HTR-8/SVneo (cell line): ENCODE results near the gene FOXL1.
A peak's percentile ranks its signal among the peaks of the same experiment; 100 is the strongest.

ENCODE experiments used
- DNase-seq: peaks from one replicate; pipeline ENCODE4 v3.0.0; 2011; ENCODE audit warnings: low spot score, mixed read lengths; ENCODE audit not compliant: insufficient read length
- FAIRE-seq: peaks from 2 replicates; lab custom pipeline; 2011; peaks lifted over from hg19 to GRCh38; lab: Jason Lieb, UNC

Gene FOXL1

DNA sequence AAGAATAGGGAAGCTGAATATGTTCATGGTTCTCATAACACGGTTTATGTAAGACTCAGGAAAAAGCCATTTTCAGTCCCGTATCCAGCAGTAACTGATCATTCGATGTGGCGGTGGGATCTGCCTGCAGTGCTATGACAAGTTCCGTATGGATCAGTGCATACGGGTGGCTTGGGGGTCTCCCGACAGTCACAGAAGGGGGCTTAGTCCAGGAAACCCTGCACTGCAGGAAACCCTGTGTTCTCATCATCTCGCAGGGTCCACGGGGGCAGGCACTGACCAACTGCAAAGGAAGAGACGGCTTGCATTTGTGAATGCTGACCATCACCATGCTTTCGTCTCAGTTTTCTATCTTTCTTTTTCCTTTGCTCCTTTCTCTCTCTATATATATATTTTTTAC, 31.1 kb upstream of the FOXL1 start:
- no peak for DNase-seq
- peak; percentile 4 for FAIRE-seq

DNA sequence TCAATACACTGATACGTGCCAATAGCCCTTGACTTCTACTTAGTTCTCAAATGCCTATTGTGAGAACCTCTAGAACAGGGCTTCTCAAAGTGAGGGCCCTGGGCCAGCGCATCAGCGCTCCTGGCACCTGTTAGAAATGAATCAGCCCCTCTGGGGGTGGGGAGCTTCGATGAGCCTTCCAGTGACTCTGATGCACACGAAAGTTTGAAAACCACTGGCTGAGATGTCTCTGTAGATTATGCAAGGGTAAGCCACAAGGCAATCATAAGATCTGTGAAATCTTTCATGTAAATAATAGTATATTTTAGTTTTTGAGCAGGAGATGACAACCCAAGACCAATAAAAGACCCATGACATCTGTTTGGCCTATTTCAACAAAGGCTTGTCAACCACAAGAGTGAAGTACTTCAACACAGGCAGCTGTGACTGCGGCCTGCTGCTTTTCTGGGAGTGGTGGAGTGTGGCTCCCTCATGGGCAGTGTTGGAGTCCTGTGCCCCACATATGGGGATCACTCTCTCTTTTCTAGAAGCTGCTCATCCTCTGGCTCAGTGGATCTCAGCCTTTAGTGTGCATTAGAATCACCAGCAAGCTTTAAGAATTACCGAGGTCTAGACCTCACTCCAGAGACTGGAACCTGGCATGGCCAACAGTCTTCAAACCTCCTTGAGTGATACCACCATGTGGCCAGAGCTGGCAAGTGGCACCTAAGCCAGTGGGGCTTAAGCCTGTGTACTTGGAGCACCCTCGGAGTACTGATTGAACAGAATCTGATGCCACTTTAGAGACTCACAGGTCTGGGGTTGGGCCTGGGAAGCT, 29.1 kb upstream of the FOXL1 start:
- no peak for DNase-seq
- no peak for FAIRE-seq

- FAIRE-seq (peak; percentile 42), DNase-seq (no peak)
Observed at GRCh38 chr16:86549893-86550190, 28.5 kb upstream of the FOXL1 start.

GRCh38 chr16:86550281-86550680, 28.1 kb upstream of the FOXL1 start:
- FAIRE-seq: no peak

DNA sequence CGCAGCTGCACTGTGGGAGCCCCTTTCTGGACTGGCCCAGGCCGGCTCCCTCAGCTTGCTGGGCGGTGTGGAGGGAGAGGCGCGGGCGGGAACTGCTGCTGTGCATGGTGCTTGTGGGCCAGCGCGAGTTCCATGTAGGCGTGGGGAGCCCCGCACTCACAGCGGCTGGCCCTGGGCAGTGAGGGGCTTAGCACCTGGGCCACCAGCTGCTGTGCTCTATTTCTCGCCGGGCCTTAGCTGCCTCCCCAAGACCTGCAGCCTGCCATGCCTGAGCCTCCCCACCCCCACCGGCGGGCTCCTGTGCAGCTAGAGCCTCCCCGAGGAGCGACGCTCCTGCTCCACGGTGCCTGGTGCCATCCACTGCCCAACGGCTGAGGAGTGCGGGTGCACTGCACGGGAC, 25.0 kb upstream of the FOXL1 start:
- DNase-seq (no peak), FAIRE-seq (no peak)

More at GRCh38 chr16:86550281-86550680, 28.1 kb upstream of the FOXL1 start:
- no peak for DNase-seq

- no peak for FAIRE-seq
- DNase-seq: no peak
Observed at GRCh38 chr16:86554599-86554916, 23.8 kb upstream of the FOXL1 start.

DNA sequence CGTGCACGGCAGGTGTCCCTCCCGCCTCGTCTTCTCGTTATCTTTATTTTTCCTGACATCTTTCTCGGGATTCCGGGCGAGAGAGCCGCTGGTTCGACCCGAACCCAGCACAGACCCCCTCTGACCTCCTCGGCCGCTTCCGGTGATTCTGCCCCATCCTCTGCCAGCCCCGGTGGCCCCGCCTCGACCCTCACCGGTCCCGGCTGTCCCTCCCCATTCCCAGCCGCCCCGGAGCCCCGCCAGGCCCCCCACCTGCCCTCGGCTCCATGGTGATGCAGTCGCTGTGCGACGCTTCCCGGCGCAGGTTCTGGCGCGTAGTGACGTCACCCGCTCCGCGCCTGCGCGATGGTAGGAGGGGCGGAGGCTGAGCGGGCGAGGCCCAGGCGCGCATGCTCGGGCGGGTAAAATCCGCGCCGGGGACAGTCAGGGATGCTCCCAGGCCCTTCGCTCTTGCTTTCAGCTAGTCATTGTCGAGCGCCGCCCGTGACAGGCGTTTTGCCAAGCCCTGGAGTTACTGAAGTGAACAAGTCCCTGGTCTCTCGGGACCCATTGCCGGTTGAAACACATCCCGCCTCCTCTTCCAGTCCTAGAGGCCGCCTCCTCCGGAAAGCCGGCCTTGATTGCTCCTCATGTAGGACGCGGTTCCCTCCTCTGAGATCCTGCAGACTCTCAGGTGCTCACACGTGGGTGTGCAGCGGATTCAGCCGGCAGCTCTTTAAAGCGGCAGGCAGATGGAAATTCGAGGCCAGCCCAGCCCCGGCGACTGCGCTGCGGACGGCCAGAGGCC, 23.2 kb upstream of the FOXL1 start, which contains the start of gene MTHFSD:
Gene MTHFSD (minus strand): TSS at position 319 of the 787 bp plus-strand sequence. CDS start 51 bp downstream, at position 268.
- FAIRE-seq: peak; percentile 99
- DNase-seq: peak; percentile 98

- DNase-seq (no peak), FAIRE-seq (peak; percentile 42)
Observed at GRCh38 chr16:86555704-86556075, 22.7 kb upstream of the FOXL1 start.

DNA sequence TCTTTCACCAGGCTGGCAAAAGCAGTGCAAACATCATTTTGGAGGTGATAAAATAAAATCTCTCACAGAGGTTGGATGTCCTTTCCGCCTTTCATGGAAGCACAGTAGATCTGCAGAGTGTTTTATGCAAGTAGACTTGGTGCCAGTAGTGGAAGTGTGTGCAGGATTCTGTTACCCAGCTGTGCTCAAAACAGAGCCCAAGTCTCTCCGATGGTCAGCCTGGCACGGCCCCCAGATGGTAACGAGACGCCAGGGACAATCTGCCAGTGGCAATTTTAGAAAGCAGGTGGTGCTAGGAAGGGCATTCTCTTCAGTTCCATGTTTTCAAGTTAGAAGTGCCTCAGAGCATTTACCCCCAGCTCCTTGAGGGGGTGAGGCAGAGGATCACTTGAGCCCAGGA, 21.8 kb upstream of the FOXL1 start:
- DNase-seq (no peak), FAIRE-seq (no peak)

DNA sequence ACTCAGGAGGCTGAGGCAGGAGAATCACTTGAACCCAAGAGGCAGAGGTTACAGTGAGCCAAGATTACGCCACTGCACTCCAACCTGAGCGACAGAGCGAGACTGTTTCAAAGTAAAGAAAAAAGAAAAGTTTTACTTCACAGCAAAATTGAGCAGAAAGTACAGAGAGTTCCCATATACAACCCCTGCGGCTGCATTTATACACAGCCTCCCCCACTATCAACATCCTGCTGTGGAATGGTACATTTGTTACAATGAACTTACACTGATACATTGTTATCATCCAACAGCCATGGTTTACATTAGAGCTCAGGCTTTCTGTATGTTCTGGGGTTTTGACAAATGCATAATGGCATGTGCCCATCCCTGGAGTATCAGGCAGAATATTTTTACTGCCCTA, 20.8 kb upstream of the FOXL1 start:
- DNase-seq (no peak), FAIRE-seq (no peak)

- no peak for DNase-seq
- FAIRE-seq: no peak
Observed at GRCh38 chr16:86558355-86559193, 19.8 kb upstream of the FOXL1 start.

DNA sequence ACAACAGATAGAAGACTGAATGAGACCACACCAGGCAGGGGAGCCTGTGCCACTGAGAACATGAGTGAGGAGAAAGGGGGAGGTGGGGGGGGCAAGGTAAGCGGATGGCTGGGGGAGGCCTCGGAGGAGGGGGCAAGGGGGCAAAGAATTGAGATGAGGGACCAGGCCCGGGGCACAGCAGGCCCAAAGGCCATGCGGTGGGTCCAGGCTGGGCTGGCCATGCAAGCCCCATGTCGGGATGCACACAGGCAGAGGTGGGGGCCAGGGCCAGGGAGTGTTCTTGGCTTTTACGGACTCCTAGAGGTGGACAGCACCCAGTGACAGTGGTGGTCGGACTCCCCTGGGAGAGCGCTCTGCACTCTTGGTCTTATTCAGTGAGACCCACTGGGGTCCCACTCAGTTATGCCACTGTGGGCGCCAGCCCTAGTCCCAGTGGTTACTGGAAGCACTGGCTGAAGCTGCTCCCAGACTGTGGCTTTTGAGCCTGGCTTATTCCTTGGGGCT, 18.5 kb upstream of the FOXL1 start:
- FAIRE-seq (no peak), DNase-seq (no peak)

DNA sequence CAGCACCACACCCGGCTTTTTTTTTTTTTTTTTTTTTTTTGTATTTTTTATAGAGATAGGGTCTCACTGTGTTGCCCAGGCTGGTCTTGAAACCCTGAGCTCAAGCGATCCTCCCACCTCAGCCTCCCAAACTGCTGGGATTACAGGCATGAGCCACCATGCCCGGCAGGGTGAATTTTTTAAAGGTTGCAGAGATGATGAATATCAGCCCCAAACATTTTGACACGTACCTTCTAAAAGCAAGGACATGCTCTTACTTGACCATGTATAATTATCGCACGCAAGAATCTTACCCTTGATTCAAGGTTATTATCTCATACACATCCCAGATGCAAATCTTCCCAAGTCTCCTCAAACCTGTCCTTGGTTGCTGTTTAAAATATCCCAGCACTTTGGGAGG, 16.0 kb upstream of the FOXL1 start:
- DNase-seq: no peak
- no peak for FAIRE-seq

GRCh38 chr16:86563469-86564345, 14.6 kb upstream of the FOXL1 start:
- DNase-seq (peak; percentile 67), FAIRE-seq (peak; percentile 72)

- no peak for DNase-seq
- FAIRE-seq: no peak
Observed at GRCh38 chr16:86565181-86565631, 13.1 kb upstream of the FOXL1 start.

GRCh38 chr16:86565644-86566511, 12.5 kb upstream of the FOXL1 start:
- FAIRE-seq: no peak
- DNase-seq: no peak

DNA sequence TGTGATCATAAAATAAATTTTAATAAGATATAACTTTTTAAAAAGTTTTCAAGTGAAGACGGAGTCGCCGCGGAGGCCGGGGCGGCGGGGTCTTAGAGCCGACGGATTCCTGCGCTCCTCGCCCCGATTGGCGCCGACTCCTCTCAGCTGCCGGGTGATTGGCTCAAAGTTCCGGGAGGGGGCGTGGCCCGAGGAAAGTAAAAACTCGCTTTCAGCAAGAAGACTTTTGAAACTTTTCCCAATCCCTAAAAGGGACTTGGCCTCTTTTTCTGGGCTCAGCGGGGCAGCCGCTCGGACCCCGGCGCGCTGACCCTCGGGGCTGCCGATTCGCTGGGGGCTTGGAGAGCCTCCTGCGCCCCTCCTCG, 11.8 kb upstream of the FOXL1 start, which contains the start of gene FOXC2:
Gene FOXC2 (plus strand): TSS at position 229 of the 365 bp plus-strand sequence. CDS start 507 bp downstream, outside the sequence.
- FAIRE-seq: no peak
- peak; percentile 88 for DNase-seq

GRCh38 chr16:86566966-86567700, 11.2 kb upstream of the FOXL1 start:
- no peak for DNase-seq
- FAIRE-seq: peak; percentile 62
